H9 (cell line): ENCODE data around the gene HS6ST2. TPM values are rescaled to one million over a fixed set of nuclear protein-coding genes. Genes with fewer than 3 reads are reported as not detected.

Source experiments
- DNase-seq: peaks from one replicate; pipeline ENCODE4 v3.0.0-alpha.2; 2017
- H2AFZ ChIP-seq: one replicate; pipeline ENCODE4 v1.6.1; 2013; ENCODE audit warnings: mild to moderate bottlenecking, low read length, control low read depth, moderate library complexity
- H2AK5ac ChIP-seq: 2 replicates; pipeline ENCODE4 v1.6.1; 2013; ENCODE audit warnings: low read length, control low read depth, mixed read lengths; ENCODE audit not compliant: insufficient read length
- H2BK120ac ChIP-seq: one replicate; pipeline ENCODE4 v1.6.1; 2013; ENCODE audit warnings: low read depth, mild to moderate bottlenecking, low read length, control low read depth, inconsistent platforms; ENCODE audit not compliant: poor library complexity, severe bottlenecking
- H2BK12ac ChIP-seq: 2 replicates; pipeline ENCODE4 v1.6.1; 2013; ENCODE audit warnings: low read length, control low read depth, mixed read lengths, low read depth; ENCODE audit not compliant: insufficient read length
- H2BK15ac ChIP-seq: 2 replicates; pipeline ENCODE4 v1.6.1; 2013; ENCODE audit warnings: low read depth, low read length, control low read depth
- H2BK20ac ChIP-seq: one replicate; pipeline ENCODE4 v1.6.1; 2013; ENCODE audit warnings: low read depth, mild to moderate bottlenecking, low read length, control low read depth, inconsistent platforms; ENCODE audit not compliant: poor library complexity, severe bottlenecking
- H2BK5ac ChIP-seq: 2 replicates; pipeline ENCODE4 v1.6.1; 2013; ENCODE audit warnings: low read length, control low read depth, mixed read lengths; ENCODE audit not compliant: insufficient read length
- H3K14ac ChIP-seq: 2 replicates; pipeline ENCODE4 v1.6.1; 2013; ENCODE audit warnings: low read length, control low read depth; ENCODE audit not compliant: insufficient read depth
- H3K18ac ChIP-seq: 2 replicates; pipeline ENCODE4 v1.6.1; 2013; ENCODE audit warnings: low read depth, mild to moderate bottlenecking, mixed read lengths, low read length, control low read depth; ENCODE audit not compliant: insufficient read length
- H3K23ac ChIP-seq: 2 replicates; pipeline ENCODE4 v1.6.1; 2013; ENCODE audit warnings: low read length, control low read depth, mixed read lengths, low read depth; ENCODE audit not compliant: insufficient read length
- H3K23me2 ChIP-seq: 2 replicates; pipeline ENCODE4 v1.6.1; 2013; ENCODE audit warnings: low read depth, mild to moderate bottlenecking, mixed read lengths, low read length, control low read depth; ENCODE audit not compliant: insufficient read length, poor library complexity, severe bottlenecking
- H3K27ac ChIP-seq: 2 replicates; pipeline ENCODE4 v1.5.1; 2013; ENCODE audit warnings: low read length, control low read depth, mixed read lengths, low read depth; ENCODE audit not compliant: insufficient read length
- H3K27me3 ChIP-seq: 2 replicates; pipeline ENCODE4 v1.6.1; 2013; ENCODE audit warnings: low read length, control low read depth, inconsistent platforms; ENCODE audit not compliant: insufficient read depth
- H3K4ac ChIP-seq: 2 replicates; pipeline ENCODE4 v1.6.1; 2013; ENCODE audit warnings: low read depth, mild to moderate bottlenecking, control low read depth, inconsistent platforms, low read length, moderate library complexity
- H3K4me1 ChIP-seq: 2 replicates; pipeline ENCODE4 v1.6.1; 2013; ENCODE audit warnings: low read length, control low read depth, inconsistent platforms; ENCODE audit not compliant: insufficient read depth
- H3K4me2 ChIP-seq: 2 replicates; pipeline ENCODE4 v1.6.1; 2013; ENCODE audit warnings: low read length, control low read depth, mixed read lengths; ENCODE audit not compliant: insufficient read length, insufficient read depth
- H3K56ac ChIP-seq: 2 replicates; pipeline ENCODE4 v1.6.1; 2013; ENCODE audit warnings: low read depth, mild to moderate bottlenecking, mixed read lengths, low read length, control low read depth; ENCODE audit not compliant: insufficient read length
- H3K79me1 ChIP-seq: 2 replicates; pipeline ENCODE4 v1.6.1; 2013; ENCODE audit warnings: low read depth, mild to moderate bottlenecking, moderate library complexity, low read length, control low read depth, inconsistent platforms; ENCODE audit not compliant: insufficient read depth, poor library complexity, severe bottlenecking
- H3K79me2 ChIP-seq: 2 replicates; pipeline ENCODE4 v1.6.1; 2013; ENCODE audit warnings: low read length, control low read depth, inconsistent platforms; ENCODE audit not compliant: insufficient read depth
- H3K9ac ChIP-seq: 2 replicates; pipeline ENCODE4 v1.6.1; 2013; ENCODE audit warnings: low read length, control low read depth, mixed read lengths; ENCODE audit not compliant: insufficient read length; ENCODE audit errors: extremely low read depth
- H3K9me3 ChIP-seq: one replicate; pipeline ENCODE4 v1.6.1; 2013; ENCODE audit warnings: low read depth, low read length, inconsistent platforms; ENCODE audit not compliant: control insufficient read depth
- H3T11ph ChIP-seq: one replicate; pipeline ENCODE4 v1.6.1; 2013; ENCODE audit warnings: mild to moderate bottlenecking, low read length, control low read depth, inconsistent platforms
- H4K20me1 ChIP-seq: one replicate; pipeline ENCODE4 v1.6.1; 2013; ENCODE audit not compliant: control insufficient read depth, insufficient read length, insufficient read depth
- H4K5ac ChIP-seq: 2 replicates; pipeline ENCODE4 v1.6.1; 2013; ENCODE audit warnings: low read depth, mild to moderate bottlenecking, mixed read lengths, low read length, control low read depth; ENCODE audit not compliant: insufficient read length
- H4K8ac ChIP-seq: replicated peaks from 2 replicates; pipeline ENCODE4 v1.6.1; 2013; ENCODE audit warnings: low read length, control low read depth, mixed read lengths, low read depth; ENCODE audit not compliant: insufficient read length
- H4K91ac ChIP-seq: 2 replicates; pipeline ENCODE4 v1.6.1; 2013; ENCODE audit warnings: low read depth, mild to moderate bottlenecking, moderate library complexity, mixed read lengths, low read length, control low read depth; ENCODE audit not compliant: insufficient read length
- H3K27ac Mint-ChIP-seq, 3 experiments: 2 replicates in 2 of 3; 3 replicates in 1 of 3; pipeline ENCODE4 v1.8.0; 2020 to 2021; ENCODE audit warnings: mixed read lengths in 3 of 3, mild to moderate bottlenecking in 1 of 3, moderate library complexity in 1 of 3
- H3K27me3 Mint-ChIP-seq: 2 replicates; pipeline ENCODE4 v1.8.0; 2021; ENCODE audit warnings: low read depth, mild to moderate bottlenecking, moderate library complexity, mixed read lengths
- H3K36me3 Mint-ChIP-seq, 3 experiments: 2 replicates in 2 of 3; 3 replicates in 1 of 3; pipeline ENCODE4 v1.8.0; 2020 to 2021; ENCODE audit warnings: low read depth in 3 of 3, mixed read lengths in 3 of 3; ENCODE audit not compliant: insufficient read depth in 1 of 3
- H3K4me1 Mint-ChIP-seq, 2 experiments: 2 replicates each; pipeline ENCODE4 v1.8.0; 2020; ENCODE audit warnings: mixed read lengths in 2 of 2
- H3K4me3 Mint-ChIP-seq, 2 experiments: 2 replicates in 1 of 2; 3 replicates in 1 of 2; pipeline ENCODE4 v1.8.0; 2020 to 2021; ENCODE audit warnings: mild to moderate bottlenecking in 2 of 2, mixed read lengths in 2 of 2, moderate library complexity in 1 of 2
- H3K9me3 Mint-ChIP-seq, 2 experiments: 2 replicates in 1 of 2; 3 replicates in 1 of 2; pipeline ENCODE4 v1.8.0; 2020; ENCODE audit warnings: mild to moderate bottlenecking in 2 of 2, mixed read lengths in 2 of 2, moderate library complexity in 1 of 2
- total RNA-seq: library from RNA; stranded (reverse); gene quantifications from 2 replicates; pipeline ENCODE4 v1.2.1, GENCODE V29; 2021
- TF ChIP-seq, protein P1 (sequence below): fragments of 200-600 bp; sonication (generic); conservative IDR thresholded peaks from 3 replicates; pipeline ENCODE4 v1.8.0; 2021; ENCODE audit warnings: antibody characterized with exemption, mild to moderate bottlenecking

Gene HS6ST2
- total RNA-seq, 1 experiment from 2014 or later, result 4.8 TPM

DNA sequence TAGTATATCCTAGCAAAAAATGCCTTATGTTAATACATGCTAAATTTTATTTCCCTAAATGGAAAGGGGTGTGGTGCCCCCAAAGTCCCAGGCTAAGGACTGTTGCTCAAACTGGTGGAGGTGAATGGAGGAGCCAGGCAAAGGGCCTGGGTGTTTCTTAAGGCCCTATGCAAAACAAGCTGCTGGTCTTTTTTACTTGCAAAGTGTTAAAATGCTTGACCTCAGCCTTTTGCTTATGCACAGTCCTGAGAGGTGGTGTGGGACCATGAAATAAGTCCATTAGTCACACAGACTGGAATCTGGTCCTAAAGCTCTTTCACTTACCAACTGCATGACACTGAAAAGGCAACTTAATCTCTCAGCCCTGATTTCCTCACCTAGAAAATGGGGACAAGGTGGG lies 246.1 kb downstream of the HS6ST2 start:
- Histone ChIP-seq H3T11ph (no peak overlapping the region), H3K23ac (no peak overlapping the region), H3K18ac (no peak overlapping the region), H4K5ac (no peak overlapping the region), H2BK20ac (no peak overlapping the region), H3K79me2 (no peaks in the 10 kb centered on the region), H3K79me1 (no peaks in the 10 kb centered on the region), H4K91ac (no peak overlapping the region), H3K9ac (no peak overlapping the region), H3K23me2 (no peaks in the 10 kb centered on the region), H2BK5ac (no peak overlapping the region), H3K56ac (no peak overlapping the region), H3K14ac (no peak overlapping the region), H2AFZ (no peak overlapping the region), H3K9me3 (no peaks in the 10 kb centered on the region), H3K27ac (no peak overlapping the region), H2BK15ac (no peak overlapping the region), H3K4ac (no peak overlapping the region), H2BK12ac (no peak overlapping the region), H2BK120ac (no peak overlapping the region), H3K4me1 (no peaks in the 10 kb centered on the region; the same call in 1 of the 2 replicates), H3K27me3 (no peaks in the 10 kb centered on the region), H3K4me2 (no peak overlapping the region), H4K20me1 (no peaks in the 10 kb centered on the region), H2AK5ac (no peak overlapping the region), H4K8ac (no peak overlapping the region)
- H3K27ac Mint-ChIP-seq, result no peak overlapping the region
- peaks cover 9 to 22% of the 10 kb centered on the region in 2 experiments for H3K4me1 Mint-ChIP-seq
- no peak for DNase-seq
- H3K27me3 Mint-ChIP-seq, result peaks cover 30% of the 10 kb centered on the region
- TF ChIP-seq, protein P1, sequence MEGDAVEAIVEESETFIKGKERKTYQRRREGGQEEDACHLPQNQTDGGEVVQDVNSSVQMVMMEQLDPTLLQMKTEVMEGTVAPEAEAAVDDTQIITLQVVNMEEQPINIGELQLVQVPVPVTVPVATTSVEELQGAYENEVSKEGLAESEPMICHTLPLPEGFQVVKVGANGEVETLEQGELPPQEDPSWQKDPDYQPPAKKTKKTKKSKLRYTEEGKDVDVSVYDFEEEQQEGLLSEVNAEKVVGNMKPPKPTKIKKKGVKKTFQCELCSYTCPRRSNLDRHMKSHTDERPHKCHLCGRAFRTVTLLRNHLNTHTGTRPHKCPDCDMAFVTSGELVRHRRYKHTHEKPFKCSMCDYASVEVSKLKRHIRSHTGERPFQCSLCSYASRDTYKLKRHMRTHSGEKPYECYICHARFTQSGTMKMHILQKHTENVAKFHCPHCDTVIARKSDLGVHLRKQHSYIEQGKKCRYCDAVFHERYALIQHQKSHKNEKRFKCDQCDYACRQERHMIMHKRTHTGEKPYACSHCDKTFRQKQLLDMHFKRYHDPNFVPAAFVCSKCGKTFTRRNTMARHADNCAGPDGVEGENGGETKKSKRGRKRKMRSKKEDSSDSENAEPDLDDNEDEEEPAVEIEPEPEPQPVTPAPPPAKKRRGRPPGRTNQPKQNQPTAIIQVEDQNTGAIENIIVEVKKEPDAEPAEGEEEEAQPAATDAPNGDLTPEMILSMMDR, result no peak
- H3K4me3 Mint-ChIP-seq, result no peak overlapping the region
- H3K9me3 Mint-ChIP-seq, result no peaks in the 10 kb centered on the region
- H3K36me3 Mint-ChIP-seq, result no peaks in the 10 kb centered on the region
